ENCODE data around the gene MED16.
A peak's percentile ranks its signal among the peaks of the same experiment; 100 is the strongest.

MED16 gene, protein sequence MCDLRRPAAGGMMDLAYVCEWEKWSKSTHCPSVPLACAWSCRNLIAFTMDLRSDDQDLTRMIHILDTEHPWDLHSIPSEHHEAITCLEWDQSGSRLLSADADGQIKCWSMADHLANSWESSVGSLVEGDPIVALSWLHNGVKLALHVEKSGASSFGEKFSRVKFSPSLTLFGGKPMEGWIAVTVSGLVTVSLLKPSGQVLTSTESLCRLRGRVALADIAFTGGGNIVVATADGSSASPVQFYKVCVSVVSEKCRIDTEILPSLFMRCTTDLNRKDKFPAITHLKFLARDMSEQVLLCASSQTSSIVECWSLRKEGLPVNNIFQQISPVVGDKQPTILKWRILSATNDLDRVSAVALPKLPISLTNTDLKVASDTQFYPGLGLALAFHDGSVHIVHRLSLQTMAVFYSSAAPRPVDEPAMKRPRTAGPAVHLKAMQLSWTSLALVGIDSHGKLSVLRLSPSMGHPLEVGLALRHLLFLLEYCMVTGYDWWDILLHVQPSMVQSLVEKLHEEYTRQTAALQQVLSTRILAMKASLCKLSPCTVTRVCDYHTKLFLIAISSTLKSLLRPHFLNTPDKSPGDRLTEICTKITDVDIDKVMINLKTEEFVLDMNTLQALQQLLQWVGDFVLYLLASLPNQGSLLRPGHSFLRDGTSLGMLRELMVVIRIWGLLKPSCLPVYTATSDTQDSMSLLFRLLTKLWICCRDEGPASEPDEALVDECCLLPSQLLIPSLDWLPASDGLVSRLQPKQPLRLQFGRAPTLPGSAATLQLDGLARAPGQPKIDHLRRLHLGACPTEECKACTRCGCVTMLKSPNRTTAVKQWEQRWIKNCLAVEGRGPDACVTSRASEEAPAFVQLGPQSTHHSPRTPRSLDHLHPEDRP

DNA sequence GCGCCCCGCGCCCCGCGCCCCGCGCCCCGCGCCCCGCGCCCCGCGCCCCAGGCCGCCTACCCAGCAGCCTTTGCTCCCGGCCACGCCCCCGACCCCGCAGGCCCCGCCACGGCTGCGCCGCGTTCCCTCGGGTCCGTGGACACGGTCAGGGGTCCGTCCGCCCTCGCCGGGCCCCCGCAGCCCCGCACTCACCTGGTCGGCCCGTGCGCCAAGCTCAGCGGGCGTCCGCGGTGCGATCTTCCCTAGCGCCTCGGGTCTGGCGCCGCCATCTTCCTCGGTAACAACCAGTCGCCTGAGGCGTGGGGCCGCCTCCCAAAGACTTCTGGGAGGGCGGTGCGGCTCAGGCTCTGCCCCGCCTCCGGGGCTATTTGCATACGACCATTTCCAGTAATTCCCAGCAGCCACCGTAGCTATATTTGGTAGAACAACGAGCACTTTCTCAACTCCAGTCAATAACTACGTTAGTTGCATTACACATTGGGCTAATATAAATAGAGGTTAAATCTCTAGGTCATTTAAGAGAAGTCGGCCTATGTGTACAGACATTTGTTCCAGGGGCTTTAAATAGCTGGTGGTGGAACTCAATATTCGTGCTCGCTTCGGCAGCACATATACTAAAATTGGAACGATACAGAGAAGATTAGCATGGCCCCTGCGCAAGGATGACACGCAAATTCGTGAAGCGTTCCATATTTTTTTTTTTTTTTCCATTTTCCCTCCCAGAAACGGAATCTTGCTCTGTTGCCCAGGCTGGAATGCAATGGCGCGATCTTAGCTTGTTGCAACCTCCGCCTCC is at the start of gene MED16, which contains the start of gene RNU6-9:
MED16 (minus strand) TSS at position 294 of the 796 bp plus-strand sequence. CDS start 2,056 bp downstream, outside the sequence.
RNU6-9 (plus strand) TSS at position 591 of the 796 bp plus-strand sequence.
- peak; percentile 89 for DNase-seq

- DNase-seq = no peak
Observed at GRCh38 chr19:942133-942645, 49.2 kb upstream of the MED16 start.

- DNase-seq = no peak
Observed at GRCh38 chr19:941292-942132, 48.5 kb upstream of the MED16 start.

DNA sequence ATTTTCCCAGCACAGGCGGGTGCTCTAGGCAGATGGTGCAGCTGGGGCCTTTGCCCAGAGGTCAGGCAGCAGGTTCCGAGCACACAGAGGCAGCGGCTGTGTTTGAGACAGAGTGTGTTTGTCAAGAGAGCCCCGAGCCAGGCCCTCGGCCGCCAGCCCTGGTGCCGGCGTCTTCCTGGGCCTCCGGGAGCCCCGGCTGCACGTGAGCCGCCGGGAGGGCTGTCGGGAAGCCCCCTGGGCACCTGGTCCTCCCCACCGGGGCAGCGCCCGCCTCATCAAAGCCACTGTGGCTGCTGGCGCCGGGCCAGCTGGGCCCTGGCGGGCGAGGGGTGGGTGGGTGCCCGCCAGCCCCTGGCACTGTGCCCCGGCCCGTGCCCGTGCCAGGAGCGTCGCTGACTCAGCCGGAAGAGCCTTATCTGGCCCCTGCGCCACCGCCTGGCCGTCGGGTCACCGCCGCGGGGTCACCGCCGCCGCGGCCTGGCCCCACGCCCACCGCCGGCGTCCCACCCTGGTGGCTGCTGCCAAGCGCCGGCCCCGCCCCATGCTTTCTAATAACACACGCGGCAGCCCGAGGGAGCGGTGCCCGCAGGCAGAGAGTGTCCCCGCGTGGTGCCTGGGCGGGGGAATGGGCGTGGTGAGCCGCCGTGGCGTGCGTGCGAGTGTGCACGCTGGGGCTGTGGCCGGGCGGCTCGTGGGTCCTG is 47.8 kb upstream of the MED16 start:
- peak; percentile 11 for DNase-seq

DNA sequence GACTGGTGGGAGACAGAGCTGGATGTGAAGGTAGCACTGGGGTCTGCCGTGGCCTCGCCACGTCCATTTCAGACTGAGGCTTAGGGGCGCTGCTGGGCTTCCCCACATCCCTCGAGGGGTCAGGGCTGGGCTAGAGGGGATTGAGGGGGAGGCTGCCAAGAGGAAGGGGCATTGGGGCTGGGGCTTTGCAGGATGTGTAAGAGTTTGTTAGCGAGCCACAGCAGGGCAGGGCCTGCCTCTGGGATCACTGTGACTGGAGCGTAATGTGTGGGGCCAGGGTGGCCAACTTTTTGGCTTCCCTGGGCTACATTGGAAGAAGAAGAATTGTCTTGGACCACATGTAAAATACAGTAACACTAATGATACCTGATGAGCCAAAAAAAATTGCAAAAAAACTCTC is 46.9 kb upstream of the MED16 start:
- no peak for DNase-seq

- DNase-seq = no peak
Observed at GRCh38 chr19:939439-939838, 46.5 kb upstream of the MED16 start.

- DNase-seq = no peak
Observed at GRCh38 chr19:938233-938923, 45.4 kb upstream of the MED16 start.

DNA sequence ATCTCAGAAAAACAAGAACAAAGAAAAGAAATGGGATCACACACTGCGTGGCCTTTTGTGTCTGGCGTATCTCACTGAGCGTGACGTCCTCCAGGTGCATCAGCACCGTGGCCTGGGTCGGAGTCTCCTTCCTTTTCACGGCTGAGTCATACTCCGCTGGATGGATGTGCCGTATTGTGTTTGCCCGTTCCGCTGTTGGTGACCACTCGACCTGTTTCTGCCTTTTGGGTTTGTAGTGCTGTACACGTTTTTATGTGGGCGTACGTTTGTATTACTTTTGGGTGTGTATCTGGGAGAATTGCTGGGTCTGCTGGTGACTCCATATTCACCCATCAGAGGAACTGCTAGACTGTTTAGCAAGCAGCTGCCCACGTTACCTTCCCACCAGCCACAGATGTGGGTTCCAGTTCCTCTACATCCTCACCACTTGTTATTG is 44.3 kb upstream of the MED16 start:
- DNase-seq = no peak

GRCh38 chr19:936175-936546 is 43.2 kb upstream of the MED16 start:
- DNase-seq = no peak

DNA sequence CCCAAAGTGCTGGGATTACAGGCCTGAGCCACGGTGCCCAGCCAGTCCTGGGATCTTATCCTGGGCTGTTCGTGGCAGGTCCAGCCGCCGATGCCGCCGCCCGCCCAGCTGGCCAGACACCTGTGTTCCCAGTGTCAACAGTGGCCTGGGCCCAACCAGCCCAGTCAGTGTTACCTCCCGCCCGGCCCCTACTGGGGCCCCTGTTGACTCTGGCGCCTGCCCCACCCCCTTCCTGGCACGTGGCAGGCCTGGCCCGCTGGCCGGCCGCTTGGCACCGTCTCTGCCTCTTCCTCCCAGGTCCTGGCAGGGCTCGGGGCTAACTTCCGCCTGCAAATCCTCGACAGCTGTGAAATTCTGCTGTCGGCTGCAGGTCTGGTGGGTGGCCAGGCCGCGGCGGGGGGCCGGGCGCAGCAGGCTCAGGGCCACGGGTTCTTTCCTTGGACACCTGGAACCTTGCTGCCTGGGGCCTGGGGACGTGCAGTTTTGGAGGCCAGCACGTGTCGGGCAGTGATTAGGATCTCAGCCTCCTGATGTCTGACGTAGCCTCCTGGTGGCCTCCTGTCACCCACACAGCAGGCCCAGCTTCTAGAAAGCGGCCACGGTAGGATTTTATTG is 42.0 kb upstream of the MED16 start:
- no peak for DNase-seq

DNA sequence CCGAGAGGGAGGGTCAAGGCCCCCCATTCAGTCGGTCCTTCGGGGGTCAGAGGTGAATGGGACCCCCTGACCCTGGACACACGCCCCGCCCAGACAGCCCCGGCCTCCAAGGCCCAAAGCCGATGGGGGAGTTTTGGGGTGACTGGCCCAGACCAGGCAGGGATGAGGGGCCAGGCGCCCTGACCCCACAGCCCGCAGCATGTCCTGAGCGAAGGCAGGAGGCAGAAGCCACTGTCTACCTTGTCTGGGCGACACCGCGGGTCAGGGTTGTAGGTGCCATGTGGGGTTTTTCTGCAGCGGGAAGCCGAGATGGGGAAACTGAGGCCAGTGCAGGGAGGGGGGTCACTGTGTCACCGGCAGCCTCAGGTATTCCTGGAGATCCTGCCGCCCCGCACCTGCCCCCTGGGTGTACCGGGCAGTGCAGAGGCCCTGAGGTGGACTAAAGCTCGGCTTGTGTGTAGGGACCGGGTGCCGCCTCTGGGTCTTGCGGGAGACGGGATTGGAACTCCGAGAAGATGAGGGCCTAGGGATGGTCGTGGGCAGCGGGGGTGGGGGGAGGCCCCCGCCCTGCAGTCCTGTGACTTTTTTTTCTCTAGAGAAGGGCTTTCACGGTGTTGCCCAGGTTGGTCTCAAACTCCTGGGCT is 41.3 kb upstream of the MED16 start:
- DNase-seq = no peak

GRCh38 chr19:933553-933882 is 40.5 kb upstream of the MED16 start:
- DNase-seq = no peak

DNA sequence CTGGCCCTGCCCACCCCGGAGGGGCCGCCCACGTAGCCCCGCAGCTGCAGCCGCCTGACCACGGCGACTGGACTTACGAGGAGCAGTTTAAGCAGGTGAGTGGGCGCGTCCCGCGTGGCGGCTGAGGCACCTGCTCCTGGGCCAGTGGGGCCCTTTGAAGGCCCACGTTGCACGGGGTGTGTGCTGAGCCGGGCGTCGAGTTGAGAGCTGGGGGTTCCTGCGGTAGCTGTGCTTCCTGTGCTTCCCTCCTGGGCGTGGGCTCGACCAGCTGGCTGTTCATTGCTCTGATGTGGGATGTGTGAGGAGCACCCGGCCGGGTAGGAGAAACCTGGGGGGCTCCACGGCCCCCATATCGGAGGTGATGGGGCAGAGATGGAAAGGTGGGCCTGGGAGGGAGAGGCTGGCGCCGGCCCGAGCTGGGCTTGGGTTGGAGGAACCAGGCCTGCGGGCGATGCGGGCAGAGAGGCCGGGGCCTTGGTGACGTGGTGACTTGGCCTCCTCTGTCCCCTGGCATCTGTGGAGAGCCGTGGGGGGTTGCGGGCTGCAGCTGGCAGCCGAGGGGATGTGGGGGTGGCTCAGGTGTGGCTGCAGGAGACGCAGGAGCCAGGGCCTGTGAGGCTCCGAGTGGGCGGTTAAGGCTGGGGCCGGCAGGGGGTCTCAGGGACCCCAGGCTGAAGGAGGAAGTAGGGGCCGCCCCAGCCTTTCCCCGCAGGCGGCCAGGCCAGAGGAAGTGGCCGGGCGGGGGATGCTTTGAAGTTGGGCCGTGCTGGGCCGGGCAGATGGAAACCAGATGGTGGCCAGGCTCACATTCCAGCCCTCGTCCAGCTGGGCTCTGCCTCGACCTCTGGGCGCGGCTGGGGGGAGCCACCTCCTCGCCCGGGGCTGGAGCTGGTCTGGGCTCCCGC is 39.9 kb upstream of the MED16 start:
- DNase-seq = no peak

- no peak for DNase-seq
Observed at GRCh38 chr19:931860-932647, 39.1 kb upstream of the MED16 start.

DNA sequence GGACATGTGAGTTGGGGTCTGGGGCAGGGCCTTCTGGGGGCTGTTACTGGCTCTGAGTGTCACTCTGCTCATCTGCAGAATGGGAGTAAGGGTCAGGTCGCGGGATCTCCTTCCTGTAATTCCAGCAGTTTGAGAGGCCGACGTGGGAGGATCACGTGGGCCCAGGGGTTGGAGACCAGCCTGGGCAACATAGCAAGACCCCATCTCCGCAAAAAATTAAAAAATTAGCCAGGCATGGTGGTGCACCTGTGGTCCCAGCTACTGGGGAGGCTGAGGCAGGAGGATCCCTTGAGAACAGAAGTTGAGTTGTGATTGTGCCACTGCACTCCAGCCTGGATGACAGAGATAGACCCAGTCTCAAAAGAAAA is 36.9 kb upstream of the MED16 start:
- DNase-seq = no peak

GRCh38 chr19:929203-929890 is 36.4 kb upstream of the MED16 start:
- no peak for DNase-seq
